WTC11 (cell line): Measurements from ENCODE around the gene FSHR. TPM values are rescaled to one million over a fixed set of nuclear protein-coding genes. Genes with fewer than 3 reads are reported as not detected.

Experiments used
- ATAC-seq: fragments of 200-7000 bp; cut with Tn5 transposase; 2 replicates; pipeline ENCODE4 v1.10.0; 2021; ENCODE audit warnings: mild to moderate bottlenecking, moderate library complexity
- CTCF ChIA-PET: fragments of 300-600 bp; sonication (Branson Sonifier 250); formaldehyde crosslinking; loops from one replicate; lab custom pipeline; 2021; ENCODE audit warnings: antibody characterized with exemption; lab: Charles Lee
- POLR2A ChIA-PET: fragments of 350-600 bp; sonication (Branson Sonifier 250); formaldehyde crosslinking; loops from one replicate; lab custom pipeline; 2021; ENCODE audit warnings: antibody characterized with exemption; lab: Charles Lee
- DNase-seq: peaks from one replicate; pipeline ENCODE4 v3.0.0; 2021; ENCODE audit warnings: low spot score
- H3K27ac Mint-ChIP-seq: 2 replicates; pipeline ENCODE4 v1.8.0; 2021; ENCODE audit warnings: mixed read lengths
- H3K27me3 Mint-ChIP-seq: 2 replicates; pipeline ENCODE4 v1.8.0; 2021; ENCODE audit warnings: low read depth, mild to moderate bottlenecking, moderate library complexity, mixed read lengths
- H3K36me3 Mint-ChIP-seq: 2 replicates; pipeline ENCODE4 v1.8.0; 2021; ENCODE audit warnings: mixed read lengths
- H3K4me1 Mint-ChIP-seq: 2 replicates; pipeline ENCODE4 v1.8.0; 2022; ENCODE audit warnings: mixed read lengths
- H3K4me3 Mint-ChIP-seq: 2 replicates; pipeline ENCODE4 v1.8.0; 2021; ENCODE audit warnings: mild to moderate bottlenecking, moderate library complexity, mixed read lengths
- H3K9me3 Mint-ChIP-seq: 2 replicates; pipeline ENCODE4 v1.8.0; 2021; ENCODE audit warnings: mixed read lengths
- CBFB ChIP-seq: sonication (generic); formaldehyde crosslinking; IDR thresholded peaks from 2 replicates; pipeline ENCODE4 v1.8.1; 2022; ENCODE audit warnings: mild to moderate bottlenecking, low read depth, missing genetic modification reagents
- E2F4 ChIP-seq: sonication (generic); formaldehyde crosslinking; IDR thresholded peaks from 2 replicates; pipeline ENCODE4 v1.8.1; 2022; ENCODE audit warnings: low read depth, mild to moderate bottlenecking, moderate library complexity, missing genetic modification reagents, borderline replicate concordance
- E2F5 ChIP-seq: sonication (generic); formaldehyde crosslinking; IDR thresholded peaks from 2 replicates; pipeline ENCODE4 v1.8.1; 2022; ENCODE audit warnings: mild to moderate bottlenecking, moderate library complexity, missing genetic modification reagents
- ERG ChIP-seq: fragments of 250-450 bp; sonication (Bioruptor Pico); IDR thresholded peaks from 2 replicates; pipeline ENCODE4 v1.8.0; 2021; ENCODE audit warnings: mild to moderate bottlenecking
- FOXJ3 ChIP-seq: sonication (generic); formaldehyde crosslinking; IDR thresholded peaks from 2 replicates; pipeline ENCODE4 v1.9.0; 2021; ENCODE audit warnings: missing genetic modification reagents, mild to moderate bottlenecking, borderline replicate concordance
- FOXP1 ChIP-seq: sonication (generic); formaldehyde crosslinking; IDR thresholded peaks from 2 replicates; pipeline ENCODE4 v1.8.0; 2022; ENCODE audit warnings: missing genetic modification reagents, mild to moderate bottlenecking, moderate library complexity, borderline replicate concordance
- IRF1 ChIP-seq: sonication (generic); formaldehyde crosslinking; IDR thresholded peaks from 2 replicates; pipeline ENCODE4 v1.8.0; 2023; ENCODE audit warnings: missing genetic modification reagents
- IRF2 ChIP-seq: sonication (generic); formaldehyde crosslinking; IDR thresholded peaks from 2 replicates; pipeline ENCODE4 v1.8.0; 2022; ENCODE audit warnings: low read depth, missing genetic modification reagents, borderline replicate concordance
- MAX ChIP-seq: sonication (generic); formaldehyde crosslinking; IDR thresholded peaks from 2 replicates; pipeline ENCODE4 v1.8.0; 2022; ENCODE audit warnings: mild to moderate bottlenecking, missing genetic modification reagents
- MYBL2 ChIP-seq: sonication (generic); formaldehyde crosslinking; IDR thresholded peaks from 2 replicates; pipeline ENCODE4 v1.8.1; 2023; ENCODE audit warnings: mild to moderate bottlenecking, moderate library complexity, missing genetic modification reagents
- OVOL2 ChIP-seq: fragments of 250-450 bp; sonication (Bioruptor Pico); IDR thresholded peaks from 2 replicates; pipeline ENCODE4 v1.9.0; 2021; ENCODE audit warnings: mild to moderate bottlenecking, borderline replicate concordance
- PREB ChIP-seq: sonication (generic); formaldehyde crosslinking; IDR thresholded peaks from 2 replicates; pipeline ENCODE4 v1.8.1; 2022; ENCODE audit warnings: mild to moderate bottlenecking, missing genetic modification reagents, moderate library complexity, borderline replicate concordance
- RELA ChIP-seq: sonication (generic); formaldehyde crosslinking; IDR thresholded peaks from 2 replicates; pipeline ENCODE4 v1.8.1; 2022; ENCODE audit warnings: missing genetic modification reagents, mild to moderate bottlenecking, borderline replicate concordance
- RORB ChIP-seq: fragments of 250-450 bp; sonication (Bioruptor Pico); IDR thresholded peaks from 2 replicates; pipeline ENCODE4 v1.9.0; 2021; ENCODE audit warnings: mild to moderate bottlenecking
- STAT6 ChIP-seq: sonication (generic); formaldehyde crosslinking; conservative IDR thresholded peaks from 2 replicates; pipeline ENCODE4 v1.8.1; 2023; ENCODE audit warnings: mild to moderate bottlenecking, low read depth, missing genetic modification reagents, moderate library complexity
- ZNF263 ChIP-seq: sonication (generic); formaldehyde crosslinking; IDR thresholded peaks from 2 replicates; pipeline ENCODE4 v1.8.1; 2022; ENCODE audit warnings: low read depth, mild to moderate bottlenecking, moderate library complexity, missing genetic modification reagents
- ZNF425 ChIP-seq: fragments of 250-450 bp; sonication (Bioruptor Pico); conservative IDR thresholded peaks from 2 replicates; pipeline ENCODE4 v1.9.0; 2021; ENCODE audit warnings: mild to moderate bottlenecking
- ZNF512 ChIP-seq: sonication (generic); formaldehyde crosslinking; IDR thresholded peaks from 2 replicates; pipeline ENCODE4 v1.8.1; 2022; ENCODE audit warnings: missing genetic modification reagents, borderline replicate concordance
- ZSCAN18 ChIP-seq: fragments of 250-450 bp; sonication (Bioruptor Pico); IDR thresholded peaks from 2 replicates; pipeline ENCODE4 v2.1.2; 2022; ENCODE audit warnings: mild to moderate bottlenecking, moderate library complexity
- total RNA-seq: library from RNA; stranded (reverse); gene quantifications from 3 replicates; pipeline ENCODE4 v1.2.3, GENCODE V29; 2021

Gene FSHR
- total RNA-seq, 1 experiment from 2014 or later, result not detected

GRCh38 chr2:48927355-48927754 lies 227.0 kb downstream of the FSHR start:
- peaks cover 24% of the 10 kb centered on the region for H3K9me3 Mint-ChIP-seq
- H3K4me1 Mint-ChIP-seq, result peaks cover 22% of the 10 kb centered on the region
- no peak overlapping the region for H3K27ac Mint-ChIP-seq
- POLR2A ChIA-PET, result no interaction called here
- H3K36me3 Mint-ChIP-seq, result 0 out of 2 replicates have a peak, but pooled peaks cover 6% of the 10 kb centered on the region
- no peaks in the 10 kb centered on the region; the same call in 1 of the 2 replicates for H3K27me3 Mint-ChIP-seq
- H3K4me3 Mint-ChIP-seq, result no peak overlapping the region
- CTCF ChIA-PET, result interaction anchor here (1.3 kb wide), 1 partner anchor 19 kb away, joined by 4 read pairs; no protein-coding TSS in a partner anchor
- DNase-seq (no peak), ATAC-seq (no peak)
- TF ChIP-seq STAT6 (CRISPR knock-in tag) (no peak), RORB (CRISPR knock-in tag) (no peak)

- H3K27me3 Mint-ChIP-seq, result no peaks in the 10 kb centered on the region
- H3K9me3 Mint-ChIP-seq, result peaks cover 5% of the 10 kb centered on the region; the same call in 1 of the 2 replicates
- ChIA-PET POLR2A (no interaction called here), CTCF (no interaction called here)
- H3K36me3 Mint-ChIP-seq, result no peaks in the 10 kb centered on the region
- DNase-seq (no peak), ATAC-seq (no peak)
- peaks cover 4% of the 10 kb centered on the region; the same call in 1 of the 2 replicates for H3K4me1 Mint-ChIP-seq
- no peak overlapping the region for H3K4me3 Mint-ChIP-seq
- no peak overlapping the region for H3K27ac Mint-ChIP-seq
- TF ChIP-seq RORB (CRISPR knock-in tag) (no peak), ZNF263 (no peak), MYBL2 (no peak), ZNF512 (CRISPR knock-in tag) (no peak), ZSCAN18 (CRISPR knock-in tag) (no peak), CBFB (CRISPR knock-in tag) (no peak), FOXP1 (CRISPR knock-in tag) (no peak), IRF1 (CRISPR knock-in tag) (no peak), IRF2 (CRISPR knock-in tag) (no peak), MAX (CRISPR knock-in tag) (no peak), ZNF425 (CRISPR knock-in tag) (no peak), PREB (no peak), ERG (no peak), E2F4 (CRISPR knock-in tag) (no peak), OVOL2 (CRISPR knock-in tag) (no peak), E2F5 (CRISPR knock-in tag) (no peak), RELA (no peak), FOXJ3 (CRISPR knock-in tag) (no peak)
These were observed 238.4 kb downstream of the FSHR start for GRCh38 chr2:48915884-48916283.
